ENCODE results near the gene LRBA.

The LRBA gene

GRCh38 chr4:150265806-150266205 lies 749.3 kb downstream of the LRBA start:
- no peak for TF ChIP-seq CTCF (conservative IDR thresholded peaks at IDR 0.05; ENCODE audit: low read depth, low read length)
- no peak overlapping the region for H3K4me3 ChIP-seq (ENCODE audit: low read depth, low read length)
- no peak for DNase-seq (ENCODE audit: low read depth)

GRCh38 chr4:150264595-150265161 lies 750.4 kb downstream of the LRBA start:
- peak; percentile 46 for DNase-seq (ENCODE audit: low read depth)
- TF ChIP-seq CTCF (conservative IDR thresholded peaks at IDR 0.05; ENCODE audit: low read depth, low read length), result no peak
- H3K4me3 ChIP-seq (ENCODE audit: low read depth, low read length), result no peak overlapping the region

GRCh38 chr4:150262611-150263010 lies 752.5 kb downstream of the LRBA start:
- DNase-seq (ENCODE audit: low read depth), result no peak
- no peak for TF ChIP-seq CTCF (conservative IDR thresholded peaks at IDR 0.05; ENCODE audit: low read depth, low read length)
- no peak overlapping the region for H3K4me3 ChIP-seq (ENCODE audit: low read depth, low read length)

- H3K4me3 ChIP-seq (ENCODE audit: low read depth, low read length), result no peak overlapping the region
- DNase-seq (ENCODE audit: low read depth), result no peak
- TF ChIP-seq CTCF (conservative IDR thresholded peaks at IDR 0.05; ENCODE audit: low read depth, low read length), result no peak
These were observed 753.5 kb downstream of the LRBA start for GRCh38 chr4:150261571-150261970.

GRCh38 chr4:150259861-150260567 lies 755.1 kb downstream of the LRBA start:
- no peak overlapping the region for H3K4me3 ChIP-seq (ENCODE audit: low read depth, low read length)
- DNase-seq (ENCODE audit: low read depth), result no peak
- TF ChIP-seq CTCF (conservative IDR thresholded peaks at IDR 0.05; ENCODE audit: low read depth, low read length), result no peak

GRCh38 chr4:150258569-150258968 lies 756.5 kb downstream of the LRBA start:
- no peak overlapping the region for H3K4me3 ChIP-seq (ENCODE audit: low read depth, low read length)
- TF ChIP-seq CTCF (conservative IDR thresholded peaks at IDR 0.05; ENCODE audit: low read depth, low read length), result no peak
- DNase-seq (ENCODE audit: low read depth), result no peak

All from choroid plexus epithelial cell (primary cell).